GM21367 (cell line): ENCODE data around the gene SH2D4B.
"Not testable (repeated sequence)": the region's sequence is repeated elsewhere in the genome, so short reads cannot be mapped to it uniquely, and the experiment has no call there.

Experiments
- ATAC-seq: cut with Tn5 transposase; IDR thresholded peaks from one replicate; pipeline ENCODE4 v1.9.1; 2021; ENCODE audit not compliant: unreplicated experiment

SH2D4B gene

GRCh38 chr10:80523773-80524172 is 13.9 kb upstream of the SH2D4B start:
- ATAC-seq, result no peak

DNA sequence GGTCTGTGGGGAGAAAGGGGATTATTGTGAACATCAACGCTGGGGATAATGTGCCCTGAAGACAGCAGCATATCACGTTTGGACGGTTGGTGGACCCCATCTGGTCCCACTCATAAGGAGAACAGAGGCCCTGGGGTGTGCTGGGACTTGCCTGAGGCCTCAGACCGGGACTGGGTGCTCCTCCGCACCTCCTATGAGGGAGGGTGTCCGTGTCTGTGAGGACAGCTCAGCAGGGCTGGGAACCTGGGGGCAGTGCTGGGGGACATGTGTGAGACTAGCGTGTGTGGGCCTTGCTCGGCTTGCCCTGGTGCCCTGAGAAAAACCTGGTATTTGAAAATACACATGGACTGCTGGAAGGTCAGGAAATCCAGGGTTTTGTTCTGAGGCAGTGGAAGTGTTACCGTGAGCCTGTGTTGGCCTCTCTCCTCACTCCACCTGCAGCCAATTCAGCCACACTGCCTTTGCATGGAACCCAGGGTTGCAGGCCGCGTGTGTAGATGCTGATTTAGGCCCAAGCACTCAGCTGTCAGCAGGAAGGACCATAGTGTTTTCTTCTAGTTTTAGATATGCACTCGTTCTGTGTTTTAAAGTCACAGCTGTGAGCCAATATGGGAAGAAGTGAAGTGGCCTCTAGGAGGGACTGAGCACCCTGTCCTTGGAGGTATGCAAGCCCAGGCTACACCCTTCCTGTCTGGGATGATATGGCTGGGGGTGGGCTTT is 13.4 kb upstream of the SH2D4B start:
- ATAC-seq, result no peak

DNA sequence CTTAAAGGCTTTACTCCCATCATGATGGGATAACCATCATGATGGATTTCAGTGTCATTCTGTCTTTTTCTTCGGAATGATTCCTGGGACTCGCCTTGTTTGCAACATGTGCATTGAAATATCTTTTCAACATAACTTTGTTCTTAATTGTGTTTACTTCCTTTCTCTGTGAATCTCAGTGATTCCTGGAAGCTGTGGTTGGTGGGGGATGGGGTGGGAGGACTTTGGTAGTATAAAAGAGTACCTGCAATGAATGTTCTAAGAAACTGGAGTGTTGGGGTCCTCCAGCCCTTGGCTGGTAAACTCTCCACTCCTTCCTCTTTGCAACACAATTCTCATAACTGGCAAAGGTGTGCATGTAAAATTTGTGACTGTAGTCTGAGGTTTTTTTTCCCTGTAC is 11.5 kb upstream of the SH2D4B start:
- no peak for ATAC-seq

DNA sequence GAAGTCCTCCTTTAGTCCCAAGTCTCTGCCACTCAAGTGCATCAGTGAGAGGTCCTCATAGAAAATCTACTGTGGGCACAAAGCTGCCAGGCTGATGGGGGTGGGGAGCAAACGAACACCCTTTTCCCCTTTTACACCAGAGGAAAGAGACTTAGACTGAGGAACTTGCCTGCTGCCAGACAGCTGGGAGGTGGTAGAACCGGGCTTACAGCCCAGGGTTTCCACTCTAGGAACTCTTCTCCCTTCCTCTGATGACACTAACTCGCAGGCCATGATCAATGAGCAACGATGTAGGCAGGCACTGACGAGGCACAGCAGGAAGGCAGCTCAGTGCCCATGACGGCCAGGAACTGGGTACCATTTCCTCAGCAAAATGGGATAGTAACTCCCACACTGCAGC is 11.0 kb upstream of the SH2D4B start:
- no peak for ATAC-seq

DNA sequence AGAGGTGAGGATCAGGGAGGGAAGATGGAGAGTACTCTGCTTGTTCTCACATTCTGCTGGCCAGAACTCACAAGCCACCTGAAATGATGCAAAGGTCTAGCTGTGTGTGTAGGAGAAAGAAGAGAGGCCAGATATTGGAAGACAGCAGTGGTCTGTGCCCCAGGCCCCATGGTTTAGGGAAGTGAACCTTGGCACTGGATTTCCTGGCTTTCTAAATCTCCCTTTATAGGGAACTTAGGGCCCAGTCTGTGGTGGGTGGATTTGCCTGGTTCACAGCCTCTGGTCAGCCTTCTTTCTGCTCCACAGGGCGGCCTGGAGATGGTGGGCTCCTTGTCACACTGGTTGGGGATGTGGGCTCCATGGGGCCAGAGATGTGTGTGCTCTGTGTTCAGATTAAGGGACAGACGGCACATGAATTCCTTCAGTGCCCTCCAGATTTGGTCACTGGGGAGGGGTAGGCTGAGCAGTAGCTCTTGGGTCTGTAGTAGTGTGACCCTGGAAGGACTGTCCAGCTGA is 9.5 kb upstream of the SH2D4B start:
- ATAC-seq, result no peak

DNA sequence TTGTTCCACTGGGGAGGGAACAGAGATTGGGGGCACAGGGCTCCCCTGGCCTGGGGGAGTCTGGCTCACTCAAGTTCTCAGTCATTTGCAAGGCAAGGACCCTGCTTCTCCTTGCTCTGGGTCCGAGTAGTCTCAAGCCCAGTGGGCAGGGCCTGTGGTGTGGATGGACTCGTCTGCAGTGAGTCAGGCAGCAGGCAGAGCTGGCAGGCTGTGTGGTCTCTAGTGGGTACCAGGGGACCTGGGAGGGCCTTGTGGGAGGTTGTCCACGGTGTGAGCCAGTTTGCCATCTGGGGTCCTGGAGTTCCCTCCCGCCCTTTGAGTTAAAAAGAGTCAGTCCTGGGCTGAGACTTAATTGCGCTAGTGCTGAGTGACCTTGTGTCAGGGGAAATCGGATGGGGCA is 8.8 kb upstream of the SH2D4B start:
- no peak for ATAC-seq

DNA sequence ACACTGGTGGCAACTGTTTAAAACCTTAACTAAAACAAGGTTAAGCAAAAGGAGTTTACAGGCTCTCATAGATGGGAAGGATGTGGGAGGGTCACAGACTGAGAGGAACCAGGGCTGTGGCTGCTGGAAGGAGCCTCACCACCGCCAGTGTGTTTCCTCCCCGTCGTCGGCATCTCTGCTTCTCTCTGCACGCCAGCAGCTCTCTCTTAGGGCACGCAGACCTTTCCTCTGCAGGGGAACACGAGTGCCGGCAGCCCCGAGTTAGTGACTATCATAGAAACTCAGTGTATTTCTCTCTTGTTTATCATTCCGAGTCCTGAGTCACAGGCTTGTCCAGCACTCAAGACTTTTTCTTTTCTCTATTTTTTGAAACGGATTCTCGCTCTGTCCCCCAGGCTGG is 8.1 kb upstream of the SH2D4B start:
- ATAC-seq, result no peak

- ATAC-seq, result no peak
Measured at GRCh38 chr10:80530251-80530650, 7.5 kb upstream of the SH2D4B start.

GRCh38 chr10:80530816-80531215 is 6.9 kb upstream of the SH2D4B start:
- ATAC-seq, result no peak

- ATAC-seq, result no peak
Measured at GRCh38 chr10:80532571-80532970, 5.1 kb upstream of the SH2D4B start.

DNA sequence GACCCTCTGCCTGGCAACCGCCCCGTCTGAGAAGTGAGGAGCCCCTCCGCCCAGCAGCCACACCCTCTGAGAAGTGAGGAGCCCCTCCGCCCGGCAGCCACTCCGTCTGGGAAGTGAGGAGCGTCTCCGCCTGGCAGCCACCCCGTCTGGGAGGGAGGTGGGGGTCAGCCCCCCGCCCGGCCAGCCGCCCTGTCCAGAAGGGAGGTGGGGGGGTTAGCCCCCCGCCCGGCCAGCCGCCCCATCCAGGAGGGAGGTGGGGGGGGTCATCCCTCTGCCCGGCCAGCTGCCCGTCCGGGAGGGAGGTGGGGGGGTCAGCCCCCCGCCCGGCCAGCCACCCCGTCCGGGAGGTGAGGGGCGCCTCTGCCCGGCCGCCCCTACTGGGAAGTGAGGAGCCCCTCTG is 3.6 kb upstream of the SH2D4B start:
- not testable (repeated sequence) for ATAC-seq

GRCh38 chr10:80534646-80535045 is 3.1 kb upstream of the SH2D4B start:
- ATAC-seq, result not testable (repeated sequence)

GRCh38 chr10:80535671-80536360 is 1.9 kb upstream of the SH2D4B start:
- ATAC-seq, result peak; percentile 86

DNA sequence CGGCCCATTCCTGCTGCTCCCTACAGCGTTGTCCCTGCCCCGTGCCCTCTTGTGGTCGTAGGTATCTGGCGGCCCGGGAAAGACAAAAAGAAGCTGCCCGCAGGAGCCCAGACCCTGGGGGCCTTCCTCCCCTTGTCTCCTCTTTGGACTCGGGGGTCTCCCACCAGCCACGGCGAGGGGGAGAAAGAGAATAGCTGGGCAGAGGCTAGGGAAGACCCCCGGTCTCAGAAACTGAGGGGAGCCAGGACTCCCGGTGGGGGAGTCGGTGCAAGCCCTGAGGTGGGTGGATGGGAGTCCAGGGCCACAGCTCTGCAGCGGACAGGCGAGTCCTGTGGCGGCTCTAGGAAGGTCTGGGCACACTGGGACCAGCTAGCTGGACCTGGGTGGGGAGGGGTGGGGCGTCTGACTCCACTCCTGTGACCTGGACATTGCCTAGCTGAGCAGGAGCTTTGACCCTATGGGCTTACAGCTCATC is 1.3 kb upstream of the SH2D4B start:
- no peak for ATAC-seq

DNA sequence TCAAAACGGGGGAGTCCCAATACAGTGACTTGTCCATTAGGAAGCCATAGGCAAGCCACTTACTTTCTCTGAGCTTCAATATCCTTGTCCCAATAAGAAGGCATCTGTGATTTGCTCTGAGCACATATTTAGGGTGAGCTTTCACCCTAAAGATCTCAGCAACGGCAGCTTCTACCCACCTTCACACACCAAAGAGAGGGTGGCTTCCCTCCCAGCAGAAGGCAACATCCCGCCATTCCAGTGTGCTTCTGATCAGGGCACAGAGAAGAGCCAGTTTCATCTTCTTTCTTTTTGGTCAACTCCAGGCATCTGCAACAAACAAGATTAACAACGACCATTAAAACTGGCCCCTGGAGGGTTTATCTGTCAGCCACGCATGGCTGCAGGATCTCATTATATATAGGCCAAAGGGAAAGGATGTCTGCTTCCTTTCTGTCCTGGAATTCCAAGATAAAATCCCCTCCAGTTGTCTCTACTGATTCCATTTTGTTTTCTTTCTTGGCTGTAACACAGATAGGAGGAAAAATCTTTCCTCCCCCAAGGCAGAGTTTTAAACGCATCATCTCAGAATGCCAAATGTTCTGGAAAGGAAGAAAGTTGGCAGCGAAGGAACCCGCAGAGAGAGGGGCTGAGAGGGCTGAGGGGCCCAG is 491 bp upstream of the SH2D4B start:
- ATAC-seq, result no peak

- ATAC-seq, result no peak
Measured at GRCh38 chr10:80538481-80539185, 931 bp downstream of the SH2D4B start.

- ATAC-seq, result no peak
Measured at GRCh38 chr10:80539421-80540031, 1.8 kb downstream of the SH2D4B start.

DNA sequence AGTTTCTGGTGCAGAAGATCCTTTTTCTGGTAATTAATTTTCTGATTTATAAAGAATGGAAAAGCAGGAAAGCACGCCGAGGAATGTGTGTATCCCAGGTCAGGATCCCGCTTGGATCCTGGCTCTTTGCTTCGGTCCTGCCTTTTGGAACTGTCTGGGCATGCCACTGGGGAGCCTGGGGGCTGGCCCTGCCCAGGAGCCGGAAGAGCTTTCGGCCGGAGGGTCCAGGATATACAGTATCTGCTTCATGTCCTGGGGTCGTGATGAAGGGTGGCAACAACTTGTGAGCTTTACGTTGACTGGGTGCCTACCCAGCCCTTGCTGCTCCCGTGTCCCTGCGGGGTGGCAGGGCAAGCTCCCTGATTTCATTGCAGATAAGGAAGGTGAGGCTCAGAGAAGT is 2.4 kb downstream of the SH2D4B start:
- no peak for ATAC-seq

- ATAC-seq, result no peak
Measured at GRCh38 chr10:80540618-80540980, 2.9 kb downstream of the SH2D4B start.

DNA sequence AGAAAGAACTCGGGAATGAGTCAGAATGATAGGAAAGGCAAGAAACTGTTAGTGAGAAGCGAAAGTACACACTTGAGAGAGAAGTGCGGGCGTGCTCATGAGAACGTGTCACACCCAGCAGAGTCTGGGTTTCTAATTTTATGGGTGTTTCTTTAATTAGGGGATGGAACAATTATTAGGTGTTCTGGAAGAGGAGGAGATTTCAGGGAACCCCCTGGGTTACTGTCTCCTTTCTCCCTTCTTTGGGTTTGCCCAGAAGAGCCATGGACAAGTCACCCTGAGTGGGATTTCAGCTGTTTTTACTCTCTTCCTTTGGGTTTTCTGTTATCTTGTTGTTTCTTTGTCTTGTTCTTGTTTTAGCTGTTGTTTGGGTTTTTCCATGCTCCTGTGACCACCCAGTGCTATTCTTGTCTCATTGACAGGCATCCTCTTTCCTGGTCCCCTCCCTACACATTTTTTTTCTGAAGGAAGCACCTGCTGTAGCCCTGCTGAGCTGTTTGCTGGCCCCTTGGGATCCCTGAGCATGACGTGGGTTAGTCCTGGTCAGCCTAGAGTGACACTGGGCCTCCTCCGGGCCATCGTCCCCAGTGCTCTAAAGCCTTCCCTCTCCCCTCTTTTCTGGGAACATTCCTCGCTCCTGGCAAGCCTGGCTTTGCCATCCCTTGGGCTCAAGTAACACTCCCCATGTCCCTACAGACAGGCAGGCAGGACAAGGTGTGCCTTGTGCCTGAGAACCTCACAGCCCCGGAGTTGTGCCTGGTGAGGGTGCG is 3.5 kb downstream of the SH2D4B start:
- peak; percentile 51 for ATAC-seq
